ENCODE results near the gene MRE11. TPM values are rescaled to one million over a fixed set of nuclear protein-coding genes. Genes with fewer than 3 reads are reported as not detected.
A peak's percentile ranks its signal among the peaks of the same experiment; 100 is the strongest.

Gene MRE11
- polyA plus RNA-seq, 1 of the 3 experiments (the other 2 are of a cell fraction), result 2.8 TPM

DNA sequence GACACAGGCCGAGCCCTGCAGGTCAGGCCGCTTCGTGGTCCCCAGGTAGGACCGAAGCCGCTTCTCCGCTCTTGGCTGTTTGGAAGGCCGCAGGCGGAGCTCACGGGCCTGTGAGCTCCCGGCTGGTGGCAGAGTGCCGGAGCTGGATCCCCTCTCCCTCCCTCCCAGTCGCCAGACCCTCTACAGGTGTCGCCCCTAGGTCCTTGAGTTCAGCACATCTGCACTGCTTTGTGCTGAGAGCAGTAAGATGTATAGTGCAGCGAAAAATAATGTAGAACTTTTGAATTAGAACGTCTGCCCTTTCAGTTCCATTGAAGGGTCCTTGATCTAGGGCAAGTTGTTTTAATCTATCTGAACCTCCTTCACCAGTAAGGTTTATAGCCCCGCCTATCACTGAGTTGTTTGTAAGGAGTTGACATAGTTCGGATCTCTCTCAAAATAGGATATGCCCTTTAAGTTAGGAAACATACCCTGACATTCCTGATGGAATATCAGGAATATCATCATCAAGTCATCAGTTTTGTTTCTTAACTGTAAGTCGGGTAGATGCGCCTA is 559 bp upstream of the MRE11 start:
- POLR2A ChIA-PET, result interaction anchor here (0.6 kb wide), 1 partner anchor 602 kb away, joined by 3 read pairs; no protein-coding TSS in a partner anchor
- peak overlapping the region; percentile 89 for H3K9ac ChIP-seq
- peaks cover 32 to 47% of the 10 kb centered on the region in 2 experiments for H3K36me3 ChIP-seq (replicated peaks in 1 of 2; ENCODE audit: control insufficient read depth in 1 of 2, insufficient read depth in 2 of 2, low read length in 1 of 2)
- peaks cover 9 to 12% of the 10 kb centered on the region in 2 experiments for H3K4me1 ChIP-seq (ENCODE audit: control insufficient read depth in 1 of 2, insufficient read depth in 2 of 2, low read depth in 1 of 2, low read length in 1 of 2)
- TF ChIP-seq GATA2 (CRISPR knock-in tag; IDR thresholded peaks at IDR 0.05), result 0 out of 2 replicates have a peak, but pooled peaks have one; percentile 16
- TF ChIP-seq MEF2A (IDR thresholded peaks at IDR 0.05; ENCODE audit: borderline replicate concordance, low read depth), result no peak
- H3K27ac ChIP-seq (ENCODE audit: low read depth in 2 of 2, low read length in 1 of 2), result peak overlapping the region; percentile 24 to 54; a peak in 3 of 4 replicates
- CTCF ChIA-PET, result interaction anchor here (0.7 to 3.0 kb wide), 3 partner anchors 11 to 599 kb away, joined by 3 to 10 read pairs (median 8); partner anchors contain the start of gene AMOTL1
- no peaks in the 10 kb centered on the region for H4K20me1 ChIP-seq (ENCODE audit: insufficient read depth)
- H3K27me3 ChIP-seq (ENCODE audit: insufficient read depth), result no peaks in the 10 kb centered on the region
- peaks cover 46% of the 10 kb centered on the region for H3K79me2 ChIP-seq (ENCODE audit: insufficient read depth)
- DNase-seq, result no peak
- under 1% methylated on average over 9 of the region's 19 CpGs for WGBS (ENCODE audit: low lambda C conversion rate)
- peak overlapping the region; percentile 84 to 94 for H3K4me3 ChIP-seq (ENCODE audit: low read depth in 2 of 2, low read length in 1 of 2)
- H3K9me2 ChIP-seq, result no peaks in the 10 kb centered on the region
- peak overlapping the region; percentile 75 for H2AFZ ChIP-seq (ENCODE audit: low read depth)
- peak overlapping the region; percentile 84 for H3K4me2 ChIP-seq
- no peaks in the 10 kb centered on the region for H3K9me3 ChIP-seq
- no peaks in the 10 kb centered on the region for H3F3A ChIP-seq (replicated peaks; ENCODE audit: insufficient read depth)

GRCh38 chr11:94486068-94486467 is 7.6 kb downstream of the MRE11 start:
- H2AFZ ChIP-seq (ENCODE audit: low read depth), result no peak overlapping the region
- H3K4me1 ChIP-seq (ENCODE audit: control insufficient read depth in 1 of 2, insufficient read depth in 2 of 2, low read depth in 1 of 2, low read length in 1 of 2), result no peaks in the 10 kb centered on the region
- peaks cover 54 to 59% of the 10 kb centered on the region in 2 experiments for H3K36me3 ChIP-seq (replicated peaks in 1 of 2; ENCODE audit: control insufficient read depth in 1 of 2, insufficient read depth in 2 of 2, low read length in 1 of 2)
- H3K9me3 ChIP-seq, result no peaks in the 10 kb centered on the region
- no peak overlapping the region for H3K9ac ChIP-seq
- no peak overlapping the region for H3K27ac ChIP-seq (ENCODE audit: low read depth in 2 of 2, low read length in 1 of 2)
- TF ChIP-seq SIN3A (IDR thresholded peaks at IDR 0.05; ENCODE audit: borderline replicate concordance, low read depth, low read length), result no peak
- TF ChIP-seq GABPA (IDR thresholded peaks at IDR 0.05; ENCODE audit: low read depth), result no peak
- no peak for TF ChIP-seq SMC3 (IDR thresholded peaks at IDR 0.05; ENCODE audit: low read depth, low read length)
- no peak for TF ChIP-seq NRF1 (IDR thresholded peaks at IDR 0.05; ENCODE audit: low read depth, low read length)
- no peak for TF ChIP-seq IRF3 (IDR thresholded peaks at IDR 0.05; ENCODE audit: low read depth, low read length)
- no peak for TF ChIP-seq RXRA (IDR thresholded peaks at IDR 0.05; ENCODE audit: borderline replicate concordance, low read depth)
- TF ChIP-seq JUND (IDR thresholded peaks at IDR 0.05), result no peak
- no peak for TF ChIP-seq MXI1 (IDR thresholded peaks at IDR 0.05; ENCODE audit: low read depth, low read length)
- TF ChIP-seq, protein P1, sequence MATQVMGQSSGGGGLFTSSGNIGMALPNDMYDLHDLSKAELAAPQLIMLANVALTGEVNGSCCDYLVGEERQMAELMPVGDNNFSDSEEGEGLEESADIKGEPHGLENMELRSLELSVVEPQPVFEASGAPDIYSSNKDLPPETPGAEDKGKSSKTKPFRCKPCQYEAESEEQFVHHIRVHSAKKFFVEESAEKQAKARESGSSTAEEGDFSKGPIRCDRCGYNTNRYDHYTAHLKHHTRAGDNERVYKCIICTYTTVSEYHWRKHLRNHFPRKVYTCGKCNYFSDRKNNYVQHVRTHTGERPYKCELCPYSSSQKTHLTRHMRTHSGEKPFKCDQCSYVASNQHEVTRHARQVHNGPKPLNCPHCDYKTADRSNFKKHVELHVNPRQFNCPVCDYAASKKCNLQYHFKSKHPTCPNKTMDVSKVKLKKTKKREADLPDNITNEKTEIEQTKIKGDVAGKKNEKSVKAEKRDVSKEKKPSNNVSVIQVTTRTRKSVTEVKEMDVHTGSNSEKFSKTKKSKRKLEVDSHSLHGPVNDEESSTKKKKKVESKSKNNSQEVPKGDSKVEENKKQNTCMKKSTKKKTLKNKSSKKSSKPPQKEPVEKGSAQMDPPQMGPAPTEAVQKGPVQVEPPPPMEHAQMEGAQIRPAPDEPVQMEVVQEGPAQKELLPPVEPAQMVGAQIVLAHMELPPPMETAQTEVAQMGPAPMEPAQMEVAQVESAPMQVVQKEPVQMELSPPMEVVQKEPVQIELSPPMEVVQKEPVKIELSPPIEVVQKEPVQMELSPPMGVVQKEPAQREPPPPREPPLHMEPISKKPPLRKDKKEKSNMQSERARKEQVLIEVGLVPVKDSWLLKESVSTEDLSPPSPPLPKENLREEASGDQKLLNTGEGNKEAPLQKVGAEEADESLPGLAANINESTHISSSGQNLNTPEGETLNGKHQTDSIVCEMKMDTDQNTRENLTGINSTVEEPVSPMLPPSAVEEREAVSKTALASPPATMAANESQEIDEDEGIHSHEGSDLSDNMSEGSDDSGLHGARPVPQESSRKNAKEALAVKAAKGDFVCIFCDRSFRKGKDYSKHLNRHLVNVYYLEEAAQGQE (IDR thresholded peaks at IDR 0.05; ENCODE audit: low read depth, low read length), result no peak
- TF ChIP-seq RAD21 (IDR thresholded peaks at IDR 0.05; ENCODE audit: low read length), result no peak
- no peak for TF ChIP-seq RFX5 (IDR thresholded peaks at IDR 0.05; ENCODE audit: low read length)
- no peak for TF ChIP-seq YY1 (IDR thresholded peaks at IDR 0.05; ENCODE audit: low read depth)
- TF ChIP-seq, protein P2, sequence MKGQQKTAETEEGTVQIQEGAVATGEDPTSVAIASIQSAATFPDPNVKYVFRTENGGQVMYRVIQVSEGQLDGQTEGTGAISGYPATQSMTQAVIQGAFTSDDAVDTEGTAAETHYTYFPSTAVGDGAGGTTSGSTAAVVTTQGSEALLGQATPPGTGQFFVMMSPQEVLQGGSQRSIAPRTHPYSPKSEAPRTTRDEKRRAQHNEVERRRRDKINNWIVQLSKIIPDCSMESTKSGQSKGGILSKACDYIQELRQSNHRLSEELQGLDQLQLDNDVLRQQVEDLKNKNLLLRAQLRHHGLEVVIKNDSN (IDR thresholded peaks at IDR 0.05; ENCODE audit: borderline replicate concordance, low read depth), result no peak
- TF ChIP-seq FOXM1 (IDR thresholded peaks at IDR 0.05; ENCODE audit: low read depth), result no peak
- TF ChIP-seq ZBTB33 (IDR thresholded peaks at IDR 0.05; ENCODE audit: borderline replicate concordance, low read depth), result no peak
- no peak overlapping the region for H3K4me3 ChIP-seq (ENCODE audit: low read depth in 2 of 2, low read length in 1 of 2)
- no peaks in the 10 kb centered on the region for H4K20me1 ChIP-seq (ENCODE audit: insufficient read depth)
- H3K27me3 ChIP-seq (ENCODE audit: insufficient read depth), result no peaks in the 10 kb centered on the region
- peaks cover 1% of the 10 kb centered on the region; the same call in 1 of the 2 replicates for H3K79me2 ChIP-seq (ENCODE audit: insufficient read depth)
- H3K9me2 ChIP-seq, result no peaks in the 10 kb centered on the region
- DNase-seq, result no peak
- ChIA-PET POLR2A (no interaction called here), CTCF (no interaction called here)
- 100% methylated on average over 1 of the region's 1 CpG for WGBS (ENCODE audit: low lambda C conversion rate)
- peaks cover 4% of the 10 kb centered on the region for H3F3A ChIP-seq (replicated peaks; ENCODE audit: insufficient read depth)
- H3K4me2 ChIP-seq, result no peak overlapping the region
